ENCODE measurements around the gene FCGR3B.
"Not testable (repeated sequence)": the region's sequence is repeated elsewhere in the genome, so short reads cannot be mapped to it uniquely, and the experiment has no call there.

- TF ChIP-seq POLR2AphosphoS5 (IDR thresholded peaks at IDR 0.05; ENCODE audit: low read depth, low read length); CTCF (IDR thresholded peaks at IDR 0.05); SIN3A (IDR thresholded peaks at IDR 0.05; ENCODE audit: borderline replicate concordance, insufficient read depth, low read depth, low read length); REST (IDR thresholded peaks at IDR 0.05; ENCODE audit: insufficient read depth in 1 of 2, low read depth in 2 of 2, low read length in 1 of 2): not testable (repeated sequence)
These were observed 8.9 kb downstream of the FCGR3B start for GRCh38 chr1:161622054-161622453.

All from Panc1 (cell line).